Stimulated activated CD8-positive, alpha-beta memory T cell treated with anti-CD3 and anti-CD28 coated beads, Interleukin-7, amount 100 ng/mL, for 24 hours (primary cell): Measurements from ENCODE around the gene AGAP1.
"Not testable (repeated sequence)": the region's sequence is repeated elsewhere in the genome, so short reads cannot be mapped to it uniquely, and the experiment has no call there.

ENCODE experiments used
- DNase-seq: peaks from one replicate; pipeline ENCODE4 v3.0.0-alpha.2; 2020; ENCODE audit warnings: low read depth

AGAP1 gene

DNA sequence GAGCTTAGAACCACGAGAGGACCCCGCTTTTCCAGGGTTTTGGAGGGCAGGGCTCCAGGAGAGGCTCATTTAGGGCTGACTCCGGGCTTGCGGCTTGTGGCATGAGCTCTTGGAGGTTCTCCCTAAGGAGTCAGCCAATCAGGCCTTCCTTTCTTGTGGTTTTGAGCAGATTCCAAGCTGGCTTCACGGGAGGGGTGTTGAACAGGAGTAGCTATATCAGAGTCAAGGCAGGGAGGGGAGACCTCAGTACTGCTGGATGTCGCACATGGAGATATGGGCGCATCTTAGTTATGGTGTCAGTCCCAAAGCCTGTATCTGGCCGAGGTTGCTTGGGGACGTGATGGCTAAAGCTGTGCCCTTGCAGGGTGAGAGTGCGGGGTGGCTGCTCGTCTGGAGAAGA lies 98.6 kb downstream of the AGAP1 start:
- DNase-seq: no peak

DNA sequence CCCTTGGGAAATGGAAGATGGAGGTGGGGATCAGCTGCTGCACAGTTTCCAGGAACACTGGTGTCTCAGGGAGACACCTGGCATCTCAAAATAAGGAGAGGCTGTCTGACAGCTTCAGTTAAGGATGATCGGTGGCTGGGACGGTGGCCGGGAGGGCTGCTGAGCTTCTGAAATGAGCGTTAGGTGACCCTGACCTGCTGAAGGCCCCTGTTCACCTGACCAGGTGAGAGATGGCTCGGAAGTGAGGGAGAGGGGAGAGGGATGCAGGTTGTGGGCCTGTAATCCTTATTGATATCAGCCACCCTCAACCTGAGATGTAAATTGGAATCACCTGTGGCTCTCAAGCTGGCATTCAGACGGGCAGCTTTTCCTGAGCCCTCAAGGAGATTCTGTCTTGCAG lies 99.0 kb downstream of the AGAP1 start:
- DNase-seq: no peak

DNA sequence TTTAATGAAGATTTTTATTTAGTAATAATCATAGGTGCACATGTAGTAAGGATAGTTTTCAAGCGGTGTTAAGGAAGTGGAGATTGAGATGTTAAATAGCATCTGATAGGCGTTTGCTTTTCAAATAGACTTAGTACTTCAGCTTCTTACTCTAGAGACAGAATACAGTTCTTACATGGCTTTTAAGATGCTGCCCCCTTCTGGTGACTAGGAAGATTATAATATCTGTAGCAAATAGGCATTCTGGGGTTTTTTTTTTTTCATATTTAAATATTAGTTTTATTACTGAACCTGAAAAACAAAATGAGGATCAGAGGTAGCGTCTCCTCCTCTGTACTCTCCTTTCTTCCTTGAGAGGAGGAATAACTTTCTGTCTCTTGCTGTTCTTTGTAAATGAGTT lies 100.2 kb downstream of the AGAP1 start:
- DNase-seq: no peak

DNA sequence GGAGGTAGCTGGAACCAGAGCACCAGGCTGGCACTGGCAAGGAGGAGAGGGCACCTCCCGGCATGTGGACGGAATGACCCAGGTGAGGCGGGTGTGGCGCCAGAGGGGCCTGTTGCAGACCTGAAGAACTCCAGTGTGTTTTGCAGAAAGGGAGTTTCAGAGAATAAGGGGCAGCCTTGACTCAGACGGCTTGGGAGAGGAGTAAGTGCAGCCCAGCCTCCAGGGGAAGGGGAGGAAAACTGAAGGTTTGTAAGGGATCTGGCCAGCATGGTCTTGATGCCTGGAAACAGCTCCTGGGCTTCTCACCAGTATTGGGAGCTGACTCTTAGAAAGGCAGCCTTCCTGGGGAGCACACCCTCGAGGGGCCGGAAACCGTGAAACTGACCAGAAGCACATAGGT lies 101.1 kb downstream of the AGAP1 start:
- DNase-seq: no peak

DNA sequence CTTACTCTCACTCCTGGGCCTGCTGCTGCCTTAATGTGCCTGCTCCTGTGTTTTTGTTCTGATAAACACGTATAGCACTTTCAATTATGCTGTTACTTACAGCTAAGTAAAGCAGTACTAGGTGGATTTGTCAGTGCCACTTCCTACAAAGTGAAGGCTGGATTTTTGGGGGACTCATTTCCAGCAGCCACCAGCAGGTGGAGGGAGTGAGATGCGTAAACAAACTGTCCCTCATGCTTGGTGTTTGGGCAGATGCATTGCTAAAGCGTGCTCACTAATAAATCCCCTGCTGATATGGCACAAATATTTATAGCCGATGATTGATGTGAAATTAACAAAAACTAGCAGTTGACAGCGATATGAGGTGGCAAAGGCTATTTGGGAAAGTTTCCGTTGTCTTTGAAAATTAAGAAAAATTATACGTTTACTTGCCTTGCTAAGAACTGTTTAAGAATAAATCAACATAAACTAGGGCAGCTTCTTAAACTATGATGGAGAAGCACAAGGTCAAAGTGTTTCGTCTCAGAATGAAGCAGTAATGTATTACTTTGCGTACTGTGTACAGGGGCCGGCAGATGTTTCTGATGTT lies 101.7 kb downstream of the AGAP1 start:
- DNase-seq: peak; percentile 4

DNA sequence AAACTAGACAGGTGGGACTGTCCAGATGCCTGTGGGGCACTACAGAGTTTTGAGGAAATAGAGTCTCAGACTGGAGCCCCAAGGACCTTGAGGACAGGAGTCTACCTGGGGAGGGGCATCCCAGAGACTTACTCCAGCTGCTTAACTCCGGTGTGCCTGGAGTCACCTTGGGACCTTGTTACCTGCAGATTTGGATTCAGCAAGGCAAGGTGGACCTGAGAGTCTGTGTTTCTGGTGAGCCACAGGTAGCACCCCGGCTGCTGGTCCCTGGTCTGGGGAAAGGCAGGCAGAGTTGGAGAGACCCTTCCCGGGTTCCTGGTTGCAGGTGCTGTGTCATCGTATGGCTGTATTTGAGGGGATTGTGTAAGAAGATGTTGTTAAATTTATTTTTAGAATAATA lies 102.4 kb downstream of the AGAP1 start:
- no peak for DNase-seq

DNA sequence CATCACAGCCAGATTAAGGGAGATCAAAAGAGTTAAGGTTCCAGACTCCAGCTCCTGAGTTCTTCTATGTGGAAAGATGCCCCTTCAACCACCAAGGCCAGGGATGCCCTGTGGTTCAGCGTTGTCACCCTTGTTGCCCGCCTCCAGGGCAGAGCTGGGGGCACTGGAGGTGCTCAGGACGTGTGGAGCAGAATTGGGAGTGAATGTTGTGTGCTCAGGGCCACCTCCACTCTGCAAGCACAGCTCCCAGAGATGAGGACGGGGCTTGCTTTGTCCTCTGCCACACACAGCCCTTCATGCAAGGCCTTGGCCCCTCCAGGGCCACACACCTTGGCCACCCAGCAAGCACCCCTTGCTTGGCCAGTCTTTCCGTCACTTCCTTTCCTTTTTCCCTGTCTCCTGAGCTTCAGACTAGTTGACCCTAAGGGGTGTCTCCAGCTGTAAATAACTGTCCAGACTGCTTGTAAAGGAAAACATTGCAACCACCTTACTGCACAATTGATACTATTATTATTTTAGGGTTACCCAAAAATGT lies 103.3 kb downstream of the AGAP1 start:
- DNase-seq: no peak

DNA sequence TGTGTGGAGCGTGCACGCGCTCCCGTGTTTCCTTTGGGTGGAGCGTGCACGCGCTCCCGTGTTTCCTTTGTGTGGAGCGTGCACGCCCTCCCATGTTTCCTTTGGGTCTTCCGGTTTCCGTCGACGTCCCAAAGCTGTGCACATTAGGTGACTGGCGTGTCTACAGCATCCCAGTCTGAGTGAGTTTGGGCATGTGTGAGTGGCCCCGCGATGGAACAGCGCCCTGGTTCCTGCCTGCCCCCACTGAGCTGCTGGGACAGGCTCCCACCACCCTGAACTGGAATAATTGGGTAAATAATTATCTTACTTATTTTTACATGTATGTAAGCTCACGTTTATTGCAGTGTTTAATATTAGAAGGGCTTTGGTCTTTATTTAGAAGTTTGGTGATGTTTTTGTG lies 104.2 kb downstream of the AGAP1 start:
- DNase-seq: no peak

DNA sequence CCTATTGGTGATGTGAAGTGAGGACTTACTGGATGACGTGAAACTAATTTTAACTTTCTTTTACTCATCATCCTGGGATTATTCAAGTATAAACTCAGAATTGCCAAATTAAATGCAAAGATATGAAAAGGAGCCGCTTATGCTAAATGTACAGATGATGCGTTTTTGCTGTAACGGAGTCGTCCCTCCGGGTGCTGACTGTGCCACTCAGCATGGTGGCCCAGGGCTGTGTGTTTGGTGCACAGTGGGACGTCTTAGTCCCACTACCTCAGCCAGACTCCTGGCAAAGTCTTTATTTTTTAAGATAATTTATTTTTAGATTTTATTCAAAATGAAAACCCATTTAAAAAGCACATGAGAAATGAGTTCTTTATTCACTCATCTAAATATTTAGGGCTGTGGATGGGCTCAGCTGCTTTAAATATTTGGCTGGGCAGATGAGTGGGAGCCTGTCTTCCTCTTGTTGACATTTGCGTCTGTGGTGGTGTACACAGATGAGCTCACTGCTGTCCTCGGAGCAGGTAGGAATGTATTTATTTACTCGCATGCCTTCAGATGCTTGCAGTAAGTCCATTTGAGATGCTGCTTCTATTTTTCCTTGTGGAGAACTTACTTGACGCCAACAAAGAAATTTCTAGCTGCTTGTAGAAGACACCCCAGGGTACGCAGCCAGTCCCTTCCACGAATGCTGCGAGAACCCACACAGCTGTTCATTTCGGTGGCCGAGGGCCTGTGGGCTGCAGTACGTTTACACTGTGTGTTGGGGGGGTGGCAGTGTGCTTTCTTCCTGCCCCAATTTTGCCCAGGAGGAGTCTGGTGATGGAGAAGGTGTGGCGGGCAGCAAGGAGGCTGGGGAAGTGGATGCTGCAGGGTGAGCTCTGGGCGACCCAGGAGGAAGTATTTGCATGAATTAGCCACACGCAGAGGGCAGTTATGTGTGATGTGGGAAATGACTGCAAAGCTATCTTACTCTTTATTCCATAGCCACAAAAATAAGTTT lies 105.0 kb downstream of the AGAP1 start:
- no peak for DNase-seq

DNA sequence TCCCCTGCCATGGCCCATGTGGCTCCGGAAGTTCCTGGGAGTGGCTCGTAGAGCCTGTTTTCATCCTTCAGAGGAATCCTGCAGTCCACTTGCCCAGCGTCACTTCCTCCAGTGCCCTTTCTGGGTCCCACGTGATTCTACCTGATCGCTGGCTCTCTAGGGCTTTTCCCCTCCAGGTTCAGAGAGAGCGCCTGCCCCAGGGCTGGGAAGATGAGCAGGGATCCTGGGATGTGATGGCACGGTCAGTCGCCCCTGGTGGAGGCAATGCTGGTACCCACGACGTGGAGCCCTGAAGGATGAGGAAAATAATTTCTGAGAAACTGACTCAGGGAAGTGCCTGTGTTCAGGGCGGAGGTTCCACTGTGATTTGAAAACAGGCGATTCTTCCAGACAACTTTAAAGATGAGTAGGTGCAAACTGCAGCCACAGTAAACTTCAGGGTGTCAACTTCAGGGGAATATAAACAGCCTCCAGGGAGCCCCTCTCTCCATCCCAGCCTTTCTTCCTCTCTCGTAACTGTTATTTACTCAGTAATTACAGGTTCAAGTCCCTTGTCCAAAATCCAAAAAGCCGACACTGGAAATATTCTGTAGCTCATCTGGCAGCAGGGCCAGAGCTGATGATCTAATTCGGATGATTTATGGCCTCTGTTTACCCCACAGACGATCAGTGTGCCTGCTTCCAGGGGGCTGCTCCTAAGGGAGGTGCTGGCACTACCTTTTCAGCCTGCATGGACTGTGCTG lies 105.9 kb downstream of the AGAP1 start:
- DNase-seq: no peak

DNA sequence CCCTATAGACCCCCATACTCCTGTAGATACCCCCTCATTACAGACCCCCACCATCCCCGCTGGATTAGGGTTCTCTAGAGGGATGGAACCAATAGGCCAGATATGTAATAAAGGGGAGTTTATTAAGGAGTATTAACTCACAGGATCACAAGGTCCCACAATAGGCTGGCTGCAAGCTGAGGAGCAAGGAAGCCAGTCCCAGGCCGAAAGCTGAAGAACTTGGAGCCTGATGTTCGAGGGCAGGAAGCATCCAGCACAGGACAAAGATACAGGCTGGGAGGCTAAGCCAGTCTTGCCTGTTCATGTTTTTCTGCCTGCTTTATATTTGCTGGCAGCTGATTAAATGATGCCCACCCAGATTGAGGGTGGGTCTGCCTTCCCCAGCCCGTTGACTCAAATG lies 106.6 kb downstream of the AGAP1 start:
- no peak for DNase-seq

DNA sequence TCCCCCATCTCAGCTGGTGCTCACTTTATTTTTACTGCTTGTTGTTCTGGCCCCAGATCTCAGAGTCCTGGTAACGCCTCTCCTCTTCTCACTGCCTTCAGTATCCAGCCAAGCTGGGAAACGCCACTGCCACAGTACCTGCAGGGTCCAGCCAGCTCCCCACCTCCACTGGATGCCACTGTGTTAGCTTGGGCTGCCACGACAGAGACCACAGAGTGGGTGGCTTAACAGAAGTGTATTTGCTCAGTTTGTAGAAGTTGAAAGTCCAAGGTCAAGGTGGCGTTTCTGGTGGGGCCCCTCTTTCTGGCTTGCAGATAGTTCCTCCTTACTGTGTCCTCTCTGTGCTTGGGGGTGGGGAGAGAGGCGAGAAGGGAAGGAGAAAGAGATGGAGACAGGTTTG lies 107.1 kb downstream of the AGAP1 start:
- DNase-seq: no peak

DNA sequence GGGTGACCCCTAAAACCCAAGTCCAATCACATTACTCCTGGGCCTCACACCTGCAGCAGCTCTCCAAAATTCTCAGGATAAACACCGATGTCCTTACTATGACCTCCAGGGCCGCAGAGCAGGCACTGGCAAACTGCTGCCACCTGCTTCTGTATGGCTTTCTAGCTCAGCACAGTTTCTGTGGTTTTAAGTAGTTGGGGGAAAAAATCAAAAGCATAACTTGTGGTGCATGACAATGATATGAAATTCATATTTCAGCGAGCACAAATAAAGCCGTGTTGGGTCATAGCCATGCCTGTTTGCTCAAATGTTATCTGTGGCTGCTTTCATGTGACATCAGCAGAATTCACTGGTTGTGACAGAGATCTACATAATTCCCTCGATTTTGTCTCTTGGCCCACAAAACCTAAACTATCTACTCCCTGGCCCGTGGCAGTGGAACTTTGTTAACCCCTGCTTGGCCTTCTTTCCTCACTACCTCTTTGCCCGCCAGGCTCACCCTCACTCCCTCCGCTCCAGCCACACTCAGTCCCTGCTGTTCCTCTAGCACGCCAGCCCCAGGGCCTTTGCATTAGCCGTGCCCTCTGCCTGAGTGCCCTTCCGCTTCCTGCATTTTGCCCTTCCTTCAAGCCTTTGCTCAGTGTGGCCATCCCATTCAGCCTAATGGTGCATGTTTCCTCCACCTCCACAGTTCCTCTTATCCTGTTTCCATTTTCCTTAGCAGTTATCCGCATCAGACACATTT lies 108.3 kb downstream of the AGAP1 start:
- DNase-seq: no peak

DNA sequence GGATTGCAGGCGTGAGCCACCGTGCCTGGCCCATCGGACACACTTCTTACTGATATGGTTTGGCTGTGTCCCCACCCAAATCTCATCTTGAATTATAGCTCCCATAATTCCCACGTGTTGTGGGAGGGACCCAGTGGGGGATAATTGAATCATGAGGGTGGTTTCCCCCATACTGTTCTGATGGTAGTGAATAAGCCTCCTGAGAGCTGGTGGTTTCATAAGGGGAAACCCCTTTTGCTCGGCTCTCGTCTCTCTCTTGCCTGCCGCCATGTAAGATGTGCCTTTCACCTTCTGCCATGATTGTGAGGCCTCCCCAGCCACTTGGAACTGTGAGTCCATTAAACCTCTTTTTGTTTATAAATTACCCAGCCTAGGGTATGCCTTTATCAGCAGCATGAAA lies 109.1 kb downstream of the AGAP1 start:
- DNase-seq: not testable (repeated sequence)

DNA sequence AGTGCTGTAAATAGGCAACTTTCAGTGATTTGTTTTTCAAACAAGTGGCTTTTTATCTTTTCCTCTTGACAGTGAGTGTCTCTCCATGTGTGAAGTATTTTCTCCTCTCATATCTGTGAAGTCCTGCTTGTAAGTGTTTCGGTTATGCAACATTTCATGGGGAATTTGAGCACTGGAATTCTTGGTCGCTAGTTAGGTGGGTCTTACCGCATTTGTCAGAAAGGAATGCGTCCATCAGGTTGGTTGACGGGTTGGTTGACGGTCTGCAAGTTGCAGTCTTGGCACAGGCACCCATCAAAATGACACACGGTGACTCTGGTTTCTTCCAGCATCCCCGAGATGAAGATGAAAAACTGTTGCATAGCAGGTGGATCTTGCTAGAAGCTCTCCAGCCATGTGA lies 109.8 kb downstream of the AGAP1 start:
- no peak for DNase-seq

DNA sequence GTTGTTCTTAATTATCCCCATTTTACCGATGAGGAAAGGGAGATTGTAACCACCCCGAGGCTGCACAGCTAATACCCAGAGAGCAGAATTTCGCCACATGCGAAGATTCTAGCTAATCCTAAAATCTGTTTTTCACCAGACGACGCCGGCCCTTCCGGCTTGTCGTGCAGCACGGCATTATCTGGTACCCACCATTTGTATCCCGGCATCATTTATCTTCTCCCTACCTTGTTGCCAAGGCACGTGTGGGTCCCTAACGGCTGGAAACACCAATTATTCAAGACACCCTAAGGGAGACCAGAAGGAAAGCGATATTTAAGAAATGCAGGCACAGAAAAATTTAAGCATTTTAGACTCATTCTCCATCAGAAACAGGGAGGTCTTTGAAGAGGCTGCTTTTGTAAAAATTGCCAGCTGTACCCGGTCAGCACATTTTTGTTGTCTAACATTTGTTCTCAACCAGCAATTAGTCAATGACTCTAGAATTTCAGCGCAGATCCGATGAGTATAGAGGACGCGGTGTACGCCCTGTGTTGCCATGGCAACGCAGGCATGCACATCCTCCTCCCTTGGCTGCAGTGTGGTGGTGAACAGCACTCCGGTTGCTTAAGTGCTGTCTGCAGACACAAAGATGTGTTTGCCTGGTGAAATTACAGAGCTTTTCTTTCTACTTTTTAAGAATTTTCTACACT lies 111.6 kb downstream of the AGAP1 start:
- DNase-seq: no peak

DNA sequence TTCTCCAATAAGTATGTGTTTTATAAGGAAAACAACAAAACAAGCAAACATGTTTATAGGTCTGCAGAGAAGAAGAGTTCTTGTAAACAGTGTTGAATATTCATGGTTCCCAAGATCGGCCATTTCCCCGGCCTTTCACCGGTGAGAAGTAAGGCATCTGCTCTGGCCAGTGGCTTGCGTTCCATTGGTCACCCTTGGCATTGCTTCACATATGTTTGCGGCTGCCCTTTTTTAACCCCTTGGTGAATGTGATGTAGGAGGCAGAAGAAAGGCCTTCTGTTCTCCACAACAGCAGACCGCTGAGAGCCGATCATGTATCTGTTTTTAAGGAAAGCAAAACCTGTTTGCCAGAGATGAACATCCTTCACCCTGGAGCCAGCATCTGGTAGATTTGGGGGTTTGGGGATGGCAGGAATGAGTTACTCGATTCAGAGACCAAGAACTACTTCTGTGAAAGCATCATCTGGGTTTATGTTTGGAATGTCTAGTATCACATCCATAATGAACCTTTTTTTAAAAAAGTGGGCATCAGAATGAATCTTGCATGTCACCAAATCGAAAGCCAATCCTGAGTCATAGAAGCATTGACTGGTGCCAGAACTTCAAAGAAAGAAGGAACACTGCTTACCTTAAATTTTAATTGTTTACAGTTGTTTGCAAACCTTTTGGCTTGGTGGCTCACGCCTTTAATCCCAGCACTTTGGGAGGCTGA lies 112.3 kb downstream of the AGAP1 start:
- no peak for DNase-seq

DNA sequence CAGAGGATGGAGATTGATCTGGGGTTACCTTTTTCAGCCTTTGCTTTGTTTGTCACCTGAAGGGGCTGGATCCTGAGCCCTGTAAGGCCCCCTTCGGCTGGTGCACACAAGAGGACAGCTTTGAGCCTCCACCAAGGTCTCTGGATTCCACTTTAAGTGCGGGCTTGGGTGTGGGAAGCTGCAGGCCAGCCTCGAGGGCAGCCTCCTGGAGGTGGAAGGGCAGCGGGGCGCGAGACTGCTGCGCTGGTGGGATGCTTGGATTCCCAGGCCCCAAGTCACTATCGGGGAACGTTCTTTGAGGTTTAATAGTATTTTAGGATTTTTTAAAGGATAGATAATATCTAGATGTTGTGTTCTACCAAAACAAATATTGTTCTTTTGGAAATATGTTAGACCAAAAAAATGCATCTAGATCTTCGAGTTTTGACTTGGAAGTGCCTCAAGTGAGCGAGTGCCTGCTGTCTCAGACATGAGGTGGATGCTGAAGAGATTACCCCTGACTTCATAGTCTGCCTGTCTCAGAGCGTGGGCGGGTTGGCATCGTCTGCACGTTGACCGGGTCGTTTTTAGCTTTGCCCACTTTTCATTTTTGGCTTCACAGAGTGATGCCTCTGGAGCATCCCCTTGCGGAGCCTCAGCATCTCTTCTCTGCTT lies 113.8 kb downstream of the AGAP1 start:
- DNase-seq: no peak

DNA sequence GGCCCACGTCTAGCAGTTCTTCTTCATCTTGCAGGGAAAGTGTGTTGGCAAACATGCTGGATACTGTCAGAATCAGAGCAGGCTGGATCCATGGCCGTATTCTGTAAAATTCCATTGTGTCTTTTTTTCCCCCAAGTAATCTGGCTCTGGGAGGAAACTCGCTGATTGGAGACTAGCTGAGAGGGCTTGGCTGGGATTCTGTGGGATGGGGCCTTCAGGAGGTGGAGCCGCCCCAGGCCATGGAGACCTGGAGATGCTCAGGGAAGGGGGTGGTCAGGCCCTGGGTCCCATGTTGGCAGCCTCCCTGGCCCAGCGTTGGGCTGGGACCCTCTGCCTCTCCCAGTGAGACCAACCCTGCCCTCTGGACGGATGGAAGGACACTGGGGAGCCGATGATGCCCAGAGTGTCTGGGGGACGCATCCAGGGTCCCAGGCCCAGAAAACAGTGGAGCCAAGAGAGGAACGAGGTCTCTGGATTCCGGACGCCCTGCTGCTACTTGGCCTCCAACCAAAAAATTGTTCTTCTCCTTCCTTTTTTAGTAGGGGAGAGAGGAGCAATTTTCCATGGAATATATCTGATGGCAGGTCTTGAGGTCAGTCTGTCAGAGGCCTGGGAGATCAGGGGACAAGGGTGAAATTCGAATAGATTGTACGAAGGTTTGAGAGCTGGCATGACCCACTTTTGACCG lies 114.5 kb downstream of the AGAP1 start:
- no peak for DNase-seq

DNA sequence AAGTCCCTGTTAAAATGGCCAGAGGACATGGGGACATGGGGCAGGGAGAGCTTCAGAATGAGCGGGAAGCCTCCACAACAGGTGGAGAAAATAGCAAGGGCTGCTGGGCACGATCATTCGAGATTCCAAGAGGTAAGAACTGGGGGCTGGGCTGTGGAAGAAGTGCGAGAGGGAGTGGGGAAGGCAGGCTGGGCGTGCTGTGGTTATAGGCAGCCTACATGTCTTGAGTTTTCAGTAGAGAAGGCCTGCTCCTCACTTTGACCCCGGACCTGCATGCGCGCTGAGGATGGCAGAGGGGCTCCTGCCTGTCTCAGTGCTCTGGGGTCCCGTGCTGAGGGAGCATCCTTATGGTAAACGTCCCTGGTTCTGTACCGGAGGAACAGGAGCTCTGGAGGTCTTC lies 115.5 kb downstream of the AGAP1 start:
- no peak for DNase-seq
